ENCODE results near the gene SDK1. TPM values are rescaled to one million over a fixed set of nuclear protein-coding genes. Genes with fewer than 3 reads are reported as not detected.

The SDK1 gene
- total and polyA plus RNA-seq, 2 of the 8 experiments (the other 6 are each of a cell fraction or from before 2014, with no cell fraction given) = 3.3 to 7.2 TPM

DNA sequence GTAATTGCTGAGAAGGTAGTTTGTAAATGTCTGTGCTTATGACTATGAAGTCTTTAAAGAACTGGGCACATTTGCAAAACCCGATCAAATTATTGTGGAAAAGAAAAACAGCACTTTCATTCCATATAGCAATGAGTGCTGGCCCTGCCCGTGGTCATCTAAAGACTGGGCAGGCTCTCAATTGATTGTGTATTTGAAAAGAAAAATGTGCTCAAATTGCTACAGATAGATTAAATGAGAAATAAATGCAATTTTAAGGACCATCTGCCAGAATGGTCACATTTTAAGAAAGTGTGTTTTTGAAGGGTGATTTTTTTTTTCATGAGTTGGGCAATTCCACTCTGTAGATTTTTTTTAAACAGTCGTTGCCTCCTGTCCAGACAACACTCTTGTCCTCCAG is 672.2 kb downstream of the SDK1 start:
- 85% methylated on average over 3 of the region's 3 CpGs; no CpG with 5 or more reads in 1 of the 2 experiments for WGBS, 2 experiments (ENCODE audit: extremely low coverage in 1 of 2, insufficient coverage in 1 of 2, insufficient read length in 1 of 2, insufficient replicate concordance in 2 of 2, low coverage in 1 of 2, low lambda C conversion rate in 2 of 2, missing lambda C conversion rate in 1 of 2)
- Histone ChIP-seq H3K27me3 (replicated peaks in 1 of 4; ENCODE audit: control insufficient read depth in 3 of 4, extremely low read depth in 1 of 4, insufficient read depth in 3 of 4, low read length in 3 of 4) (no peaks in the 10 kb centered on the region), H3K56ac (replicated peaks; ENCODE audit: insufficient read length, low read depth, low read length) (no peak overlapping the region), H2BK20ac (ENCODE audit: low read length) (no peak overlapping the region), H3K9ac (replicated peaks in 1 of 4; ENCODE audit: extremely low read depth in 1 of 4, low read depth in 3 of 4, low read length in 3 of 4) (no peak overlapping the region), H2BK15ac (ENCODE audit: low read length) (no peak overlapping the region), H3K27ac (ENCODE audit: low read depth, low read length) (no peak overlapping the region), H2BK120ac (replicated peaks; ENCODE audit: low read depth, low read length) (no peak overlapping the region), H3K4me1 (replicated peaks in 1 of 4; ENCODE audit: control insufficient read depth in 3 of 4, insufficient read depth in 4 of 4, low read length in 3 of 4) (peaks cover 0 to 6% (median 1%) of the 10 kb centered on the region in 4 experiments; a peak in 2 of 7 replicates), H3K23ac (ENCODE audit: insufficient read length) (no peak overlapping the region), H3K4ac (replicated peaks; ENCODE audit: insufficient read length, low read depth, low read length) (no peak overlapping the region), H4K20me1 (replicated peaks in 1 of 2; ENCODE audit: control insufficient read depth in 1 of 2, insufficient read depth in 2 of 2, low read length in 2 of 2) (no peaks in the 10 kb centered on the region), H3K9me3 (ENCODE audit: insufficient read depth in 2 of 2, low read depth in 1 of 2, low read length in 1 of 2) (no peaks in the 10 kb centered on the region; a peak in 1 of 4 replicates), H4K91ac (replicated peaks; ENCODE audit: insufficient read length, low read length) (no peak overlapping the region), H2BK12ac (ENCODE audit: low read depth, low read length) (no peak overlapping the region), H3K18ac (ENCODE audit: extremely low read depth, low read length) (no peak overlapping the region), H3K79me1 (ENCODE audit: low read depth, low read length) (no peaks in the 10 kb centered on the region), H4K5ac (ENCODE audit: insufficient read length, low read depth, low read length) (no peak overlapping the region), H2AFZ (ENCODE audit: low read length) (no peak overlapping the region), H3K4me3 (ENCODE audit: extremely low read depth in 1 of 4, insufficient read depth in 2 of 4, low read depth in 3 of 4, low read length in 4 of 4) (no peak overlapping the region), H4K8ac (ENCODE audit: extremely low read depth, insufficient read depth, low read length) (no peak overlapping the region), H3K36me3 (ENCODE audit: control insufficient read depth in 2 of 4, insufficient read depth in 4 of 4, low read length in 3 of 4) (no peaks in the 10 kb centered on the region), H3K4me2 (ENCODE audit: insufficient read depth in 1 of 2, low read depth in 2 of 2, low read length in 2 of 2) (no peak overlapping the region), H2AK5ac (ENCODE audit: low read depth, low read length) (no peak overlapping the region), H3K14ac (ENCODE audit: insufficient read length) (no peak overlapping the region), H3K23me2 (ENCODE audit: low read depth, low read length) (no peaks in the 10 kb centered on the region), H2BK5ac (ENCODE audit: low read depth, low read length) (no peak overlapping the region), H3K79me2 (ENCODE audit: control insufficient read depth in 1 of 2, insufficient read depth in 2 of 2, low read length in 2 of 2) (no peaks in the 10 kb centered on the region)
- ChIA-PET CTCF (ENCODE audit: partially characterized antibody) (no interaction called here), POLR2A (ENCODE audit: partially characterized antibody) (no interaction called here)
- FAIRE-seq = no peak
- DNase-seq (ENCODE audit: low read depth in 1 of 2, low spot score in 2 of 2) = no peak
- TF ChIP-seq TEAD4 (IDR thresholded peaks at IDR 0.05; ENCODE audit: low read depth, low read length) (no peak), BRCA1 (IDR thresholded peaks at IDR 0.05; ENCODE audit: low read depth, low read length) (no peak), HDAC6 (IDR thresholded peaks at IDR 0.05; ENCODE audit: low read depth, low read length) (no peak)
- TF ChIP-seq, protein P1, sequence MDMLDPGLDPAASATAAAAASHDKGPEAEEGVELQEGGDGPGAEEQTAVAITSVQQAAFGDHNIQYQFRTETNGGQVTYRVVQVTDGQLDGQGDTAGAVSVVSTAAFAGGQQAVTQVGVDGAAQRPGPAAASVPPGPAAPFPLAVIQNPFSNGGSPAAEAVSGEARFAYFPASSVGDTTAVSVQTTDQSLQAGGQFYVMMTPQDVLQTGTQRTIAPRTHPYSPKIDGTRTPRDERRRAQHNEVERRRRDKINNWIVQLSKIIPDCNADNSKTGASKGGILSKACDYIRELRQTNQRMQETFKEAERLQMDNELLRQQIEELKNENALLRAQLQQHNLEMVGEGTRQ (IDR thresholded peaks at IDR 0.05; ENCODE audit: low read length) = no peak
